HG02852 (cell line): ENCODE results near the gene SHISA2.
"Not testable (repeated sequence)": the region's sequence is repeated elsewhere in the genome, so short reads cannot be mapped to it uniquely, and the experiment has no call there.

Experiments used
- ATAC-seq: cut with Tn5 transposase; IDR thresholded peaks from one replicate; pipeline ENCODE4 v1.9.1; 2021; ENCODE audit warnings: mild to moderate bottlenecking, moderate library complexity; ENCODE audit not compliant: unreplicated experiment

SHISA2 gene

GRCh38 chr13:26051657-26052311 lies at the start of gene SHISA2:
Gene SHISA2, minus strand, starts transcription at chr13:26052016. Its CDS starts 1,041 bp downstream, at chr13:26050975.
- ATAC-seq = no peak

GRCh38 chr13:26095846-26096610 lies 44.2 kb upstream of the SHISA2 start:
- no peak for ATAC-seq

- no peak for ATAC-seq
Measured at GRCh38 chr13:26095338-26095737, 43.5 kb upstream of the SHISA2 start.

GRCh38 chr13:26076821-26077220 lies 25.0 kb upstream of the SHISA2 start:
- not testable (repeated sequence) for ATAC-seq

GRCh38 chr13:26075498-26075897 lies 23.7 kb upstream of the SHISA2 start:
- ATAC-seq = no peak

- no peak for ATAC-seq
Measured at GRCh38 chr13:26074706-26075105, 22.9 kb upstream of the SHISA2 start.

DNA sequence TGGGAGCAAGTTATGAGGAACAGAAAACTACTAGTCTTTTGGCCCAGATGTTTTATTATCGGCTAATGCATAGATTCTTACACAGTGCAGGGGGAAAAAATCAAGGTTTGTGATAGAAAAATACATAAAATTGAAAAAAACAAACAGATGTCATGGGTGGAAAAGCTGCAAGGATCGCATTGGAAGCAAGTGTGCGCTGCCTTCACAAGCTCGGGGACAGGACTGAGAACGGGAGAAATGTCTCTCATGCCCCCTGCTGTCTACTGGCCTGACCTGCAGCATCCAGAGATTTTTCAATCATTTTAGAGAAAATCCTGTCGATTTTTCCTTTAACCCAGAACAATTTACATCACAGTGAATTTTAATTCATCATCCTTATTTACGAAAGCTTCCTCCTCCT lies 20.5 kb upstream of the SHISA2 start:
- not testable (repeated sequence) for ATAC-seq

- ATAC-seq = no peak
Measured at GRCh38 chr13:26071691-26072090, 19.9 kb upstream of the SHISA2 start.

DNA sequence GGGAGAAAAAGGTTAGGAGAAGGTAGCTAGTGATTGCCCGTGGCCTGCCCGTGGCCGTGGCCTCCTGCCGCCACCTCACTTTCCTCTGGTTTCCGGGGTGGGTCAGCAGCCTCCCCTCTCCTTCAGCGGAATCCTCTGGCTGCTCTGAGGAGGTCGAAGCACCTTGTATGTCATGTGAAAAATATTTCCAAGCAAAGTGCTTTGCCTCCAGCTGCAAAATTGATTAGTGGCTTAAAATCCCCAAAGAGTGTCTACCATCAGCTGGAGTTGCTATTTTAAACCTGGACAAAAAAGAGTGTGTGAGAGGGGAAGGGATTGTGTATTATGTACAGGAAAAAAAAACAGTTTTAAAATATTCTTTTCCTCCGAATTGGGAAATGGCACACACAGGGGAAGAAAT lies 17.8 kb upstream of the SHISA2 start:
- not testable (repeated sequence) for ATAC-seq

DNA sequence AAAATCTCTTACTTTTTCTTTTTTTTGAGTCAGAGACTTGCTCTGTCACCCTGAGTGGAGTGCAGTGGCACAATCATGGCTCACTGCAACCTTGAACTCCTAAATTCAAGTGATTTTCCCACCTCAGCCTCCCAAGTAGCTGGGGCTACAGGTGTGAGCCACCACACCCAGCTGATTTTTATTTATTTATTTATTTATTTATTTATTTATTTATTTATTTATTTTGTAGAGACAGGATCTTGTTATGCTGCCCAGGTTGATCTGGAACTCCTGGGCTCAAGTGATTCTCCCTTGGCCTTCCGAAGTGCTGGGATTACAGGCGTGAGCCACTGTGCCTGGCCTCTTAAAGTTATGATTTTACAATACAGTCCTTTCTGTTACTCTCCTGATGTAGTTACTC lies 16.6 kb upstream of the SHISA2 start:
- ATAC-seq = not testable (repeated sequence)

GRCh38 chr13:26067601-26068000 lies 15.8 kb upstream of the SHISA2 start:
- ATAC-seq = no peak

- ATAC-seq = not testable (repeated sequence)
Measured at GRCh38 chr13:26066492-26066891, 14.7 kb upstream of the SHISA2 start.

DNA sequence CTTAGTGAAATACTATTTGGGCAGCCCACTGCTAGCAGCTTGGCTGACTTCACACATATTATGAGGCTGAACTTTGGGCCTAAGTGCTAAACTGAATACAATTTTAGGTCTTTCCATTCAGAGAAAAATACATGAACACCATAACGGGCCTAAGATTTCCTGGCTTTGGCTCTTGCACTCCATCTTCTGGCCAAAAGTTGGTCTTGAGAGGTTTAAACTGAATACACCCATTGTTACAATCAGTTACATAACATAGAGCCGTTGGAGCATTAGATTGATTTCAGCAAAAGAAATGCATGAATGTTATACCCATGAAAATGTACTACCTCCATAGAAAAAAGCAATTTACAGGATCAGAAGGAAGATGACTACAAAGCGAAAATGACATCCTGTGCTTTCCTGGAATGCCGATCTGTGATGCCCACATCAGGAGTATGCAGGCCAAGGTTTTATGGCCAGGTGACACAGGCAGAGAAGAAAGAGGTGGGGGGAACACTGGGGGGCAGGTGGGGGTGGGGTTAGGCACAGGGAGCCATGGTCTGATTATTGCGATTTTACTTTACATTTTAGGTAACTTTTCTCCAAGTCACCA lies 11.1 kb upstream of the SHISA2 start:
- ATAC-seq = no peak

DNA sequence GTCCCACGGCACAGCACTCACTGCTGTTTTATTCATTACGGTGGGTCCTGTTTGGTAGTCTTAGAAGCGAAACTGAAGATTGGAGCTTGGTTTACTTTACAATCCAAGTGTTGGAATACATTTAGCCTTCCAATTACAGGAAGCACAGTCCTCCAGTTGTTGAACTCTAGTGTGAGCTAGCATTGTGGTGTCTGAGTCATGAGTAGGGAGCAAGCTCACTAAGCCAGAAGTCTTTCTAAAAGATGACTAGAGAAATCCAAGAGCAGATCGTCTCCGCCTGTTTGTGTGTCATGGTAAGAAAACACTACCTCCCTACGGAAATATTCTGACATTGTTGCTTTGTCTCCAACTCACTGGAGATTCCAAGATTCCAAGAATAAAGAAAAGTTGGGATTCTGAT lies 10.1 kb upstream of the SHISA2 start:
- no peak for ATAC-seq

DNA sequence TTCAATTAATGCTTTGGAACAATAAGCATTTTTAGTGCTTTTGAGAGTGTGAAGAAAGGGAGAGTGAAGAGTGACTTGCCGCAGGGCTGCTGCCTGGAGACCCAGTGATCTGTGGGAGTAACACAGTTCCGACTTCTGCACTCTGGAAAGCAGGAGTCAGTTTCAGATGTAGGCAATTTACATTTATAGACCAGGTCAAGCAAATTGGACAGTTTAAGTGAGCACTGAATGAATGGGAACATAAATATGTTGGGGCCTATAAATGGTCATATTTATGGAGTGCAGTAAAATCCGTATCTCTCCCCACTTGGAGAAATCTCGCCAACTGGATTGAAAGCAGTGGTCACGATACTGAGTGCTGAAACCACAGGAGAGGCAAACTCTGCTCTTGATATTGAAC lies 9.4 kb upstream of the SHISA2 start:
- no peak for ATAC-seq

GRCh38 chr13:26060357-26060756 lies 8.5 kb upstream of the SHISA2 start:
- no peak for ATAC-seq

- ATAC-seq = no peak
Measured at GRCh38 chr13:26058704-26059103, 6.9 kb upstream of the SHISA2 start.

DNA sequence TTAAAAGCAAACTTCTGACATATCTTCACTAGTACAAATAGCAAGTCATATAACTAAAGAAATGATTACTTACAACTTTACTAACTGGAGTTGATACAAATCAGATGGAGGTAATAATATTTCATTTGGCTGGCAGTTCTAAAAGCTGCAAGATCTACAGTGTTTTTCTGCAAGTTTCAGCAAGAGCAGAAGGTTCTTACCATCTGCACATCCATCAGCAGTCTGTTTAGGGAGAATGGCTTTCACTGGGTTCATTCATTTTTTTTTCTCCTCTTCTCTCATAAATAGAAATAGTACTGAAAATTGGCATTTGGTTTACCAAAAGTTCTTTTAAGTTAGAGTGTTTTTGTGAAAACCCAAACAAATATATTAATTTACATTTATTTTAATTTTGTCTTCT lies 3.1 kb upstream of the SHISA2 start:
- ATAC-seq = no peak

DNA sequence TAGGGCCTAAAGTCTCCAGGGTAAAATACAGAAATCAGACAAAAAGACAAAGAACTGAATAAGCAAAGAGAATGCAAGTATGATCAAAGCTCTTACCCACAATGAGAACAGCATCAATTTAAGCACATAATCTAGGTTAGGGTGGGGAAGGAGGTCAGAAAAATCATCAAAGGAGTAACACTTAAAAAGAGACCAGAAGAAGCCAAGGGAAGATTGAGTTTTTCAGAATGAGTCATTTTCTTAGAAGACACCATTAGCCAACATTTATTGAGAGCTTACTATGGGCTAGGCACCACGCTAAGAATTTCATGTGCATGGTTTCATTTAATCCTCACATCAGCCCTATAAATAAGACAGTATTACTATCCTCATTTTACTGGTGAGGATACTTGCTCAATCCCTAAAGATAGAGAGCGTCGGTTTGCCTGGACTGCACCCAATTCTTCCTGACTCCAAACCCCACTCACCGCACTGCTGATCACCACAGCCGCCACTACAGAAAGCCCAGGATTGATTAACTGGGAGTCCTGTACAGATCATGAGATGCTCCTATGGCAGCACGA lies 1.7 kb upstream of the SHISA2 start:
- ATAC-seq = no peak

DNA sequence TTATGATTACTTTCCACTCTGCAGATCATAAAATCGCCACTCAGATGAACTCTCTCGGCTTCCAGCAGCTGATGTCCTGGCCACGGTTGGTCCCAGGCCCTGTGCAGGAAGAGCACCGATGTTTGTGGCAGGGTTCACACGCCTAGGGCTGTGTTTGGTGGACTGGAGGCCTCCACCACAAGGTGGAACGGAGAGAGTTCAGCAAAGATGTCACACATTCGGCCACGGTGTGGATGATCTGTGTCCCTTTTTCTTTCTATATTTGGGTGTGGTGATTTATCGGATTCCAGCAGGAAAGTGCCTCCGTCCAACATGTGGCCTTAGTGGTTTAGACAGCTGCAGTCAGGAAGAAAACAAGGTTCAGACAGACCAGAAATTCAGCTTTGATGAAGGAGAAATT lies 521 bp upstream of the SHISA2 start:
- no peak for ATAC-seq

DNA sequence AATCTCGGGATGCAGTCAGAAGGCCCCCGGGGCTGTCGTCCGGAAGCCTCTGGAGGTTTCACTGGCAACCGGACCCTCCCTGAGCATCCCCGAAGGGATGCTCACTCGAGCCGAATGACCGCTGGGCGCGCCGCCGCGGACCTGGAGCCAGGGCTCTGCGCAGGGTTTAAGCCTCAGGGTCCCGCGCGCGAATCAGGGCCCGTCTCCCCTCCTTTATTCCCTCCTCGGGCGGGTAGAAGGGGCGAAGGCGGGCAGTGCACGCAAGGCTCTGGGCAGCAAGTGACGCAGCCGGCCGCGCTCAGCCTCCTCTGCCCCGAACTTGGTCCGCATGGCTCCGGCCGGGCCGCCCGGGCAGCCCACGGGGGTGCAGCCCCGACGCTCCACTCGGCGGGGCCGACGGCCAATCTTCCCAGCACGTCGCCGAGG lies 572 bp downstream of the SHISA2 start:
- ATAC-seq = no peak
